ENCODE data around the gene VASH1.
A peak's percentile ranks its signal among the peaks of the same experiment; 100 is the strongest.

Gene VASH1

GRCh38 chr14:76786601-76787000, 25.3 kb downstream of the VASH1 start:
- no peak for DNase-seq

- DNase-seq = no peak
Measured at GRCh38 chr14:76792422-76792821, 31.2 kb downstream of the VASH1 start.

GRCh38 chr14:76793324-76793723, 32.1 kb downstream of the VASH1 start:
- no peak for DNase-seq

GRCh38 chr14:76793956-76794355, 32.7 kb downstream of the VASH1 start:
- DNase-seq = no peak

- no peak for DNase-seq
Measured at GRCh38 chr14:76806446-76806845, 45.2 kb downstream of the VASH1 start.

GRCh38 chr14:76808011-76808410, 46.7 kb downstream of the VASH1 start:
- DNase-seq = no peak

- DNase-seq = no peak
Measured at GRCh38 chr14:76808990-76809389, 47.7 kb downstream of the VASH1 start.

GRCh38 chr14:76810525-76810924, 49.3 kb downstream of the VASH1 start:
- no peak for DNase-seq

- no peak for DNase-seq
Measured at GRCh38 chr14:76810953-76811400, 49.7 kb downstream of the VASH1 start.

- DNase-seq = no peak
Measured at GRCh38 chr14:76811561-76811960, 50.3 kb downstream of the VASH1 start.

- no peak for DNase-seq
Measured at GRCh38 chr14:76812093-76812421, 50.8 kb downstream of the VASH1 start.

- peak; percentile 99 for DNase-seq
Measured at GRCh38 chr14:76812422-76813383, 51.4 kb downstream of the VASH1 start, which contains the start of gene ANGEL1. Gene ANGEL1, minus strand, starts transcription at chr14:76812882. Its CDS starts 55 bp downstream, at chr14:76812827.

- no peak for DNase-seq
Measured at GRCh38 chr14:76814726-76815645, 53.7 kb downstream of the VASH1 start.

GRCh38 chr14:76820700-76821099, 59.4 kb downstream of the VASH1 start:
- DNase-seq = no peak

GRCh38 chr14:76826122-76826521, 64.9 kb downstream of the VASH1 start, which contains the start of gene LRRC74A:
Gene LRRC74A, plus strand, starts transcription at chr14:76826408. Its CDS starts 290 bp downstream, at chr14:76826698.
- DNase-seq = no peak

GRCh38 chr14:76827696-76828296, 66.5 kb downstream of the VASH1 start:
- no peak for DNase-seq

- DNase-seq = no peak
Measured at GRCh38 chr14:76828339-76829012, 67.2 kb downstream of the VASH1 start.

- DNase-seq = no peak
Measured at GRCh38 chr14:76829013-76829365, 67.7 kb downstream of the VASH1 start.

- no peak for DNase-seq
Measured at GRCh38 chr14:76829650-76830421, 68.6 kb downstream of the VASH1 start.

GRCh38 chr14:76830556-76830955, 69.3 kb downstream of the VASH1 start:
- DNase-seq = no peak

- no peak for DNase-seq
Measured at GRCh38 chr14:76832503-76832988, 71.3 kb downstream of the VASH1 start.
